Chondrocyte (in vitro differentiated cells): ENCODE results near the gene CPNE8. TPM values are rescaled to one million over a fixed set of nuclear protein-coding genes. Genes with fewer than 3 reads are reported as not detected.
A peak's percentile ranks its signal among the peaks of the same experiment; 100 is the strongest.

Source experiments
- DNase-seq: peaks from one replicate; pipeline ENCODE4 v3.0.0; 2021; ENCODE audit warnings: mixed read lengths, low spot score
- H3K27ac Mint-ChIP-seq: one replicate; pipeline ENCODE4 v1.8.0; 2021; ENCODE audit warnings: mild to moderate bottlenecking, moderate library complexity, mixed read lengths; ENCODE audit not compliant: unreplicated experiment
- H3K27me3 Mint-ChIP-seq: 2 replicates; pipeline ENCODE4 v1.8.0; 2021; ENCODE audit warnings: low read depth, mixed read lengths
- H3K36me3 Mint-ChIP-seq: 2 replicates; pipeline ENCODE4 v1.8.0; 2021; ENCODE audit warnings: low read depth, mixed read lengths
- H3K4me1 Mint-ChIP-seq: 2 replicates; pipeline ENCODE4 v1.8.0; 2021; ENCODE audit warnings: low read depth, mild to moderate bottlenecking, mixed read lengths
- H3K4me3 Mint-ChIP-seq: one replicate; pipeline ENCODE4 v1.8.0; 2021; ENCODE audit warnings: mild to moderate bottlenecking, moderate library complexity, mixed read lengths; ENCODE audit not compliant: unreplicated experiment
- H3K9me3 Mint-ChIP-seq: 2 replicates; pipeline ENCODE4 v1.8.0; 2021; ENCODE audit warnings: low read depth, mixed read lengths
- CTCF ChIP-seq: fragments of 200-600 bp; sonication (generic); IDR thresholded peaks from 2 replicates; pipeline ENCODE4 v1.5.0; 2021; ENCODE audit warnings: antibody characterized with exemption, mild to moderate bottlenecking, moderate library complexity
- total RNA-seq: library from RNA; stranded (reverse); gene quantifications from 3 replicates; pipeline ENCODE4 v1.2.1, GENCODE V29; 2021

CPNE8 gene
- total RNA-seq, 1 donor from 2014 or later: 10.6 TPM

GRCh38 chr12:38907201-38907923 is 2.0 kb upstream of the CPNE8 start:
- H3K4me1 Mint-ChIP-seq: peaks cover 30% of the 10 kb centered on the region
- peaks cover 15% of the 10 kb centered on the region for H3K27me3 Mint-ChIP-seq
- no peaks in the 10 kb centered on the region for H3K9me3 Mint-ChIP-seq
- peak overlapping the region; percentile 94 for H3K4me3 Mint-ChIP-seq
- no peaks in the 10 kb centered on the region for H3K36me3 Mint-ChIP-seq
- peak overlapping the region; percentile 56 for H3K27ac Mint-ChIP-seq
- no peak for TF ChIP-seq CTCF
- no peak for DNase-seq

- Mint-ChIP-seq H3K4me1 (peaks cover 30% of the 10 kb centered on the region), H3K4me3 (peak overlapping the region; percentile 94), H3K9me3 (no peaks in the 10 kb centered on the region), H3K27ac (peak overlapping the region; percentile 96), H3K36me3 (no peaks in the 10 kb centered on the region), H3K27me3 (peaks cover 12% of the 10 kb centered on the region)
- peak; percentile 95 for TF ChIP-seq CTCF
- peak; percentile 93 for DNase-seq
These were observed 1.2 kb upstream of the CPNE8 start for GRCh38 chr12:38906482-38907200.

- peak overlapping the region; percentile 94 for H3K4me3 Mint-ChIP-seq
- peaks cover 5% of the 10 kb centered on the region for H3K27me3 Mint-ChIP-seq
- no peaks in the 10 kb centered on the region for H3K36me3 Mint-ChIP-seq
- peak overlapping the region; percentile 96 for H3K27ac Mint-ChIP-seq
- no peak for TF ChIP-seq CTCF
- DNase-seq: peak; percentile 86
- no peaks in the 10 kb centered on the region for H3K9me3 Mint-ChIP-seq
- H3K4me1 Mint-ChIP-seq: peaks cover 30% of the 10 kb centered on the region
These were observed 583 bp downstream of the CPNE8 start for GRCh38 chr12:38904537-38905479.

- H3K4me3 Mint-ChIP-seq: peak overlapping the region; percentile 94
- no peak overlapping the region for H3K27ac Mint-ChIP-seq
- no peak for DNase-seq
- H3K4me1 Mint-ChIP-seq: peaks cover 33% of the 10 kb centered on the region
- no peak for TF ChIP-seq CTCF
- no peaks in the 10 kb centered on the region for H3K27me3 Mint-ChIP-seq
- no peaks in the 10 kb centered on the region for H3K36me3 Mint-ChIP-seq
- peaks cover 2% of the 10 kb centered on the region for H3K9me3 Mint-ChIP-seq
These were observed 1.8 kb downstream of the CPNE8 start for GRCh38 chr12:38903596-38903995.
